ENCODE results near the gene MDH1.
"Not testable (repeated sequence)": the region's sequence is repeated elsewhere in the genome, so short reads cannot be mapped to it uniquely, and the experiment has no call there.

Gene MDH1

DNA sequence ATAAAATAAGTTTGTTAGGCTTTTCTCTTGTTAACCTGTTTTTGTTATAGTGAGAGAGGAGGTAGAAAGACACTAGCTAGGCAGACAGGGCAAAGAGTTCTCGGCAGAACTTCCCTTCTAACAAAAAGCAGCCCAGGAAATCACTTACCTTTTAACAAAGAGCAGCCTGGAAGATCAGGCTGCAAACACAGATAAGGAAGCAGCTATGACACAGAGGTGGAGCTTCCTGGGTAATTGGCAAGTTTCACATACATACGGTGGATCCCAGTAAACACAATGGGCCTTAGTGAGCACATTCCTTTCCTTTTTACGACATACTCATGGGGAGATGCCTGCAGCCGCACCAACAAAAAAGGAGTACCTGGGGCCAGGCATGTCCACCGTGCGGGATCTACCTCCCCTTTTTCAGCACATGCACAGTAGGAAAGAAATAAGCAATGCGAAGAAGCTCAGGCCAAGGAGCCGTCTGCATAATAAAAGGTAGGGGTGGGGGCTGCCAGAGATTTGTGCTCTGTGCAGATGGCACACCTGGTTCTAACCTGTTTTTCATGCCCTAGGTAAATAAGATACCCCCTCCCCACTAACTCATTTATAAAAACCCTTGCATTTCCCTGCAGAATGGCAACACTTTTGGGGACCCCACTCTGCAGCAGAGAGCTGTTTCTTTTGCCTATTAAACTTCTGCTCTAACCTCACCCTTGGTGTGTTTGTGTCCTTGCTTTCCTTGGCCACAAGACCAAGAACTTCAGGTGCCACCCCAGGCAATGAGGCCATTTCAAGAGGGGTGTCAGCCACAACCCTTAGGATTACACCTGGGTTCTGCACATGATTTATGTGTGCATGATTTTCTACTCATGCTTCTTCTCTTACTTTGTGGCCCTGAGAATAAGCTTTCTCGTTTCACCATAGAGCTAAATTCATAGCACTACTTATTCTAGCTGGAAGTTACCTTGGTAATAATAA lies 26.5 kb downstream of the MDH1 start:
- no peak for DNase-seq (ENCODE audit: low read depth, low spot score)
- Histone ChIP-seq H3K4me3 (no peak overlapping the region), H3K36me3 (ENCODE audit: insufficient read depth, low read length) (no peaks in the 10 kb centered on the region), H3K9me3 (ENCODE audit: low read depth, low read length) (no peaks in the 10 kb centered on the region), H3K27ac (no peak overlapping the region), H3K9ac (ENCODE audit: insufficient read length) (no peak overlapping the region)
- TF ChIP-seq FOXP2 (optimal IDR thresholded peaks at IDR 0.05; ENCODE audit: control extremely low read depth, extremely low read length, insufficient read depth) = no peak
- TF ChIP-seq POLR2AphosphoS5 (IDR thresholded peaks at IDR 0.05; ENCODE audit: borderline replicate concordance, low read depth, low read length) = no peak
- TF ChIP-seq EZH2 (IDR thresholded peaks at IDR 0.05) = no peak

DNA sequence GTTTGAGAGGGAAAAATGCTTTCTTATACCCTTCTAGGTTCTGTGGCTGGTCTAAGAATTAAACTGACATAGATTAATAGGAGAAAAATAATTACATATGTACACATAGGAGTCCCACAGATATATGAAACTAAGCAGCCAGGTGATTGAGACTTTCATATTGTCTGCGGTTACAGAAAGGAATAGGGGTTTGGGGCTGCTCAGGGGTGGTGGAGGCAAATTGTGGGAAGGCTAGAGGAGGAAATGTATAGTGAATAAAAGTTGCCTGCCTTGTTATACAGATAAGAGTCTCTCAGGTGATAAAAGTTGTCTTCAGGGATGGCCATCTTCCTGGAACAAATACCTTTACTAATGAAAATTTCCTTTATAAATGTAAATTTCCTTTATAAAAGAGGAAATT lies 28.6 kb downstream of the MDH1 start:
- no peak overlapping the region for H3K27ac ChIP-seq
- H3K4me3 ChIP-seq = no peak overlapping the region
- no peak overlapping the region for H3K9ac ChIP-seq (ENCODE audit: insufficient read length)
- TF ChIP-seq EZH2 (IDR thresholded peaks at IDR 0.05) = no peak
- TF ChIP-seq FOXP2 (optimal IDR thresholded peaks at IDR 0.05; ENCODE audit: control extremely low read depth, extremely low read length, insufficient read depth) = no peak
- no peak for TF ChIP-seq POLR2AphosphoS5 (IDR thresholded peaks at IDR 0.05; ENCODE audit: borderline replicate concordance, low read depth, low read length)
- no peak for DNase-seq (ENCODE audit: low read depth, low spot score)
- no peaks in the 10 kb centered on the region for H3K9me3 ChIP-seq (ENCODE audit: low read depth, low read length)
- no peaks in the 10 kb centered on the region for H3K36me3 ChIP-seq (ENCODE audit: insufficient read depth, low read length)

DNA sequence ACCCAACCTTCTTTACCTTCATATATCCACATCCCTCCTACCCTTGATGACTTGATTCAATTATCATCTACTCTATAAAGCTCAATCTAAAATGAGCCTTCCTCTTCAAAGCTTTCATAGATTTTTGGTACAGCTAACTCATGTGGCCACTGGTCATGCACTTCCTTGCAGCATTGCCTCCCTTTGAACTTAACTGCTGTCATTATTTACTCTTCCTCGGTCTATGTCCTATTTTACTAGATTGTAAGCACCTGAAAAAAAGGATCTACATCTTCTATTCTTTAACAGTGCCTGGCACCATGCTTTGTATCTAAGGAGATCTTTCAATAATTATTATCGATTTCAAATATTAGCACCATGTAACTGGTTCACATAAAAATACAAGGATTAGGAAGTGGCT lies 30.6 kb downstream of the MDH1 start:
- no peak for DNase-seq (ENCODE audit: low read depth, low spot score)
- Histone ChIP-seq H3K9me3 (ENCODE audit: low read depth, low read length) (no peaks in the 10 kb centered on the region), H3K36me3 (ENCODE audit: insufficient read depth, low read length) (no peaks in the 10 kb centered on the region), H3K4me3 (no peak overlapping the region), H3K27ac (no peak overlapping the region), H3K9ac (ENCODE audit: insufficient read length) (no peak overlapping the region)
- TF ChIP-seq EZH2 (IDR thresholded peaks at IDR 0.05) (no peak), FOXP2 (optimal IDR thresholded peaks at IDR 0.05; ENCODE audit: control extremely low read depth, extremely low read length, insufficient read depth) (no peak), POLR2AphosphoS5 (IDR thresholded peaks at IDR 0.05; ENCODE audit: borderline replicate concordance, low read depth, low read length) (no peak)

GRCh38 chr2:63622751-63623150 lies 34.0 kb downstream of the MDH1 start:
- TF ChIP-seq POLR2AphosphoS5 (IDR thresholded peaks at IDR 0.05; ENCODE audit: borderline replicate concordance, low read depth, low read length) (no peak), FOXP2 (optimal IDR thresholded peaks at IDR 0.05; ENCODE audit: control extremely low read depth, extremely low read length, insufficient read depth) (no peak), EZH2 (IDR thresholded peaks at IDR 0.05) (no peak)
- no peak for DNase-seq (ENCODE audit: low read depth, low spot score)
- Histone ChIP-seq H3K9ac (ENCODE audit: insufficient read length) (no peak overlapping the region), H3K27ac (no peak overlapping the region), H3K36me3 (ENCODE audit: insufficient read depth, low read length) (no peaks in the 10 kb centered on the region), H3K4me3 (no peak overlapping the region), H3K9me3 (ENCODE audit: low read depth, low read length) (no peaks in the 10 kb centered on the region)

GRCh38 chr2:63623763-63624162 lies 35.0 kb downstream of the MDH1 start:
- not testable (repeated sequence) for H3K4me3 ChIP-seq; H3K36me3 ChIP-seq (ENCODE audit: insufficient read depth, low read length); H3K9ac ChIP-seq (ENCODE audit: insufficient read length); H3K27ac ChIP-seq; H3K9me3 ChIP-seq (ENCODE audit: low read depth, low read length); DNase-seq (ENCODE audit: low read depth, low spot score)

DNA sequence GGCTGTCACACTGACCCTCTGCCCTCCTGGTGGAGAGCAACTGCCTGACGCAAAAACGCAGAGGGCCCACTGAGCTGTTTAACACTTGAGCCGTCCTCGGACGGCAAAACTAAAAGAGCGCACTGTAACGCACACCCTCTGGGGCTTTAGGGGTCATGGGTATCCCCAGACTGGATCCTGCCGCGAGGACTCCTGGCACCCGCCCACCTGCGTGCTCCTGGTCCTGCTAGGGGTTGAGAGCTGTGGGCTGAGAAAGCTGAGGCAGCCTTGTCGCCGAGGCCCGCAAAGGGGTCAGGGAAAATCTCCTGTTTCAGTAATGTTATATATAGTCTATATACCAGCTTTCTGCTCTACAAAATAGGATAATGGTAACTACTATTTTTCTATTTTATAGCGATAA lies 39.1 kb downstream of the MDH1 start:
- TF ChIP-seq POLR2AphosphoS5 (IDR thresholded peaks at IDR 0.05; ENCODE audit: borderline replicate concordance, low read depth, low read length) (no peak), EZH2 (IDR thresholded peaks at IDR 0.05) (no peak), FOXP2 (optimal IDR thresholded peaks at IDR 0.05; ENCODE audit: control extremely low read depth, extremely low read length, insufficient read depth) (no peak)

DNA sequence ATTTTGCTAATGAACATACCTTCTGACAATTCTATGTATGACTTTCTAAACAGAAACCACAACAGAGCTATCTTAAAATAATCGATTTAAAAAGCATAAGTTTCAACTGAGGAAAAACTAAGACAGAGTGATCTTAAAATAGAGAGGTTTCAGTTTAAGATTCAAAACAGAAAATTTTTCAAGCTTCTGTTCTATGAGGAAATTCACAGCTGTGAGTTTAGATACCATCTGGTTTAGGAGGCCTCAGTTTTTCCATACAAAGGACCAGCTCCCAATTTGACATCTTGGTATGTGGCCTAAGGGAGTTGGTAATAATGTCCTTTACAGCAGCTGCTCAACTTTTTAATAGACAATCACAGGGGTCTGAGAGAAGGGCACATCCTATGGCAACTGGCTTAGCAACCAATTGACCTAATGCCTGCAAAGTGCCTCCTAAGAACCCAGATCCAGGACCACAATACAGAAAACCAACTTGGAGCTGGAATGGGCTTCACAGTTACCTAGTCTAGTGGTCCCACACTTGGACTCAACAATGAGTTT lies 39.7 kb downstream of the MDH1 start:
- no peak overlapping the region for H3K27ac ChIP-seq

More for the DNA sequence above, 39.1 kb downstream of the MDH1 start:
- no peaks in the 10 kb centered on the region for H3K36me3 ChIP-seq (ENCODE audit: insufficient read depth, low read length)
- H3K9ac ChIP-seq (ENCODE audit: insufficient read length) = no peak overlapping the region
- no peak for DNase-seq (ENCODE audit: low read depth, low spot score)
- no peaks in the 10 kb centered on the region for H3K9me3 ChIP-seq (ENCODE audit: low read depth, low read length)
- H3K4me3 ChIP-seq = no peak overlapping the region
- H3K27ac ChIP-seq = no peak overlapping the region

DNA sequence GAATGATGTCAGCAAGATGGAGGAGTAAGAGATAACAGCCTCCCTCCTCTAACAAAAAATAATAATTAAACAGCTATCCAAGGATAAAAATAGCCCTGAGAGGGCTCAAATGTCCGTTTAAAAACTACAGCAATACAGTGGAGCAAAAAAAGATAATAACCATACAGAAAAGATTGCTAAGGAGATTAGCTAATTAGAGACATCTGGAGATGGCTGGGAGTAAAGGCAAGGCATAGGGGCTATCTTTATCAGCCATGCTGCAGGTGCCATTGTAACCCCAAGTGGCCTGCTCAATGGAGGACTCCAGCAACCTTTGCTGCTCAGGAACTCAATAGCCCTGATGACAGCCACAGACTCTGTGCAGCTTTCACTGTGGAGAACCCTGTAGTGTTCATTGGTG lies 42.7 kb downstream of the MDH1 start:
- H3K4me3 ChIP-seq = no peak overlapping the region
- TF ChIP-seq POLR2AphosphoS5 (IDR thresholded peaks at IDR 0.05; ENCODE audit: borderline replicate concordance, low read depth, low read length) = no peak
- no peak for TF ChIP-seq EZH2 (IDR thresholded peaks at IDR 0.05)
- TF ChIP-seq FOXP2 (optimal IDR thresholded peaks at IDR 0.05; ENCODE audit: control extremely low read depth, extremely low read length, insufficient read depth) = no peak
- no peak for DNase-seq (ENCODE audit: low read depth, low spot score)
- H3K27ac ChIP-seq = no peak overlapping the region
- no peaks in the 10 kb centered on the region for H3K9me3 ChIP-seq (ENCODE audit: low read depth, low read length)
- H3K36me3 ChIP-seq (ENCODE audit: insufficient read depth, low read length) = no peaks in the 10 kb centered on the region
- no peak overlapping the region for H3K9ac ChIP-seq (ENCODE audit: insufficient read length)

More for the DNA sequence above, 39.7 kb downstream of the MDH1 start:
- H3K36me3 ChIP-seq (ENCODE audit: insufficient read depth, low read length) = no peaks in the 10 kb centered on the region
- TF ChIP-seq EZH2 (IDR thresholded peaks at IDR 0.05) (no peak), FOXP2 (optimal IDR thresholded peaks at IDR 0.05; ENCODE audit: control extremely low read depth, extremely low read length, insufficient read depth) (no peak), POLR2AphosphoS5 (IDR thresholded peaks at IDR 0.05; ENCODE audit: borderline replicate concordance, low read depth, low read length) (no peak)
- no peak overlapping the region for H3K4me3 ChIP-seq
- H3K9ac ChIP-seq (ENCODE audit: insufficient read length) = no peak overlapping the region
- H3K9me3 ChIP-seq (ENCODE audit: low read depth, low read length) = no peaks in the 10 kb centered on the region
- DNase-seq (ENCODE audit: low read depth, low spot score) = no peak

All from SK-N-MC (cell line).